SHP77 treated with DMSO at 0.1 percent for 48 hours (cell line): Measurements from ENCODE around the gene HEMGN.

Experiments used
- DNase-seq: peaks from one replicate; lab custom pipeline; 2025; lab: John Stamatoyannopoulos, UW

HEMGN gene

DNA sequence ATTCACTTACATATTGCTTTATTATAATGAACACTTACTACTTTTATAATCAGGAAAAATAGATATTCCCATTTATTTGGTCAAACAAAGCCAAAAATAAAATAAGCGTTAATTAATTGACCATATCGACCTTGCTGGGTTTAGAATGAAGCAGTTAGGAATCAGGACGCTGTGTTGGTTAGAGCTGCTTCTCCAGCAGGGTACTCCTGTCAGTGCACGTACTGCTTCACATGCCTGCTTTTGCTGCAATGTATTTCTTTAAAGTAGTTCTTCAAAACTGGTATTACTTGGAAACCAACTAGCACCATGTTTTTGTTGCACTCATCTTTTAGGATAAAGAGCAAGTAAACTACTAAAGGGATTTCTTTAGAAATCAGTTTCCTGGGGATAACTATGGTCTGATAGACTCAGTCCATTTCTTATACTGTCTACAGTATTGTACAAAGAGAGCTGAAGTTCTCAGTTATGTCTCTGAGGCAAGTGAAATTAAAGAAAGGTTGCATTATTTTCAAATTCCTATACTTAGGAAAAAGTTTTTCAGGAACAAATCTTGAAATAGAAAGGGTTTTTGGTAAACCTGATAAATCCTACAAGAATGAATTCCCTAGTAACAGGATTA is 8.9 kb downstream of the HEMGN start:
- no peak for DNase-seq

DNA sequence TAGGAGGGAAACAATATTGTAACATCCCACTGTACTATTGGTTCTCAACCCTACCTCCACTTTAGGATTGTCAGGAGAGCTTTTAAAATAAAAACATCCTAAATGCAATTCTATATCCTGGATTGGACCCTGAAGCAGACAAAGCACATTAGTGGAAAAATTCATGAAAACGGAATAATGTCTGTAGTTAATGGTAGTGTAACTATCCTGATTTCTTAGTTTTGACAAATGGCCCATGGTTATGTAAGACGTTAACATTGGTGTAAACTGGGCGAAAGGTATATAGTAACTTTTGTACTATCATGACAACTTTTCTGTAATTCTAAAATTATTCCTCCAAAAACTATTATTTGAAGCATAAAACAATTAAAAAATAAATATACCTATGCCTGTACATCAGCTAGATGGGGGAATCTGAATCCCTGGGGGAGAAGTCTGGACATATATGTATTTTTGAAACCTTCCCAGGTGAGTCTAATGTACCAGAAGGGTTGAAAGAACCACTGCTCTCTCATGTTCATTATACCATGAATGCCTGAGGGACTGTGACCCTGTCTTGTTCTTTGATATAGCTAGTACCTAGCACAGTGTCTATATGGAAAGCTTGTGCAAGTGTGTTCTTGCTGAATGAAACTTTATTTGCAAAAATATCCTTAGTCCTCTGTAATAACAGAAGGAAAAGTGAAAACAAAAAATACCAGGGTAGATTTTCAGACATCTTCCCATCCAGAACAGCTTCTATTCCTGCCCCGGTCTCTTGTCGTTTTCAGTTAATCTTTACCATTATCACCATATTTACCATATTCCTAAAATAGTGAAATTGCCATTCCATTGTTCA is 12.3 kb downstream of the HEMGN start:
- no peak for DNase-seq

DNA sequence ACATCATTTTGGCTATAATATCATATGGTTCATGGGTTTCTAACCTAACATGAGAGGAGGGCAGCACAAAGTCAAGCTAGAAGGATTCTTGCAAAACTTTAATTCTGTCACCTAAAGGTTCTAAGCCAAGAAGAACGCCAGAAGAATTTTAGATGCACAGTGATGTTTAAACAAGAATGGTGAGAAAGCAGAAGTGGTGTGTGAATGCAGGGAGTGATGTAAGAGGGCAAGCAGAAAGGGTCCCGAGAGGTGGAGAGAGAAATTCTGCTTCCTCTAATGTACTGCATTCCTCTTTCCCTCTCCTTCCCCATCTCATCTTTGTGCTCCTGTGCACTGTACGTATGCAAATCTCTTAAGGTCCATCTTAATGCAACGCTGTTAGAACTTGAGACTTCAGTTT is 13.6 kb downstream of the HEMGN start:
- DNase-seq, result no peak

DNA sequence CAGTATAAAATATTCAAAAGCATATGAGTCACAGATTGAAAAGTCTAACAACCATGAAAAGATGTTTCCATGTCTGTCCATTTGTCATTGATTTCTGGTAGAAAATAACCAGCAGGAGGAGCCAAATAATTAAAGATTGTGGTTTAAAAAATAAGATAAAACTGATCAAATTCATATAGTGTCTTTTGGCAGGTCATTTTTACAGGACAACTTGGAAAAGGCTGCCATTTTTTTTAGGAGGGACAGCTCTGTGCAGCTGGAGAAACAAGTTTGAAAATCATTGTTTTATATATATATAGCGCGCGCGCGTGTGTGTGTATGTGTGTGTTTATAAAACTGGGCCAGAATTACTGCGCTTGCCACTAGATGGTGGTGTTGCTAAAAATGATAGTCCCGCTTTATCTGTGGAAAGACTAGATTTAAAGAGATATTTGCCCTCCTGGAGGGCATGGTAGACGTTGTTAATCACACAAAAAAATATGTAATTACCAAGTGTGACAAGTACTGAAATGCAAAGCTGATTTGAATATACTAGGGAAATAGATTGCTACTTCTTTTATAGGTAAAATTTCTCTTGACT is 14.4 kb downstream of the HEMGN start:
- peak; percentile 83 for DNase-seq

DNA sequence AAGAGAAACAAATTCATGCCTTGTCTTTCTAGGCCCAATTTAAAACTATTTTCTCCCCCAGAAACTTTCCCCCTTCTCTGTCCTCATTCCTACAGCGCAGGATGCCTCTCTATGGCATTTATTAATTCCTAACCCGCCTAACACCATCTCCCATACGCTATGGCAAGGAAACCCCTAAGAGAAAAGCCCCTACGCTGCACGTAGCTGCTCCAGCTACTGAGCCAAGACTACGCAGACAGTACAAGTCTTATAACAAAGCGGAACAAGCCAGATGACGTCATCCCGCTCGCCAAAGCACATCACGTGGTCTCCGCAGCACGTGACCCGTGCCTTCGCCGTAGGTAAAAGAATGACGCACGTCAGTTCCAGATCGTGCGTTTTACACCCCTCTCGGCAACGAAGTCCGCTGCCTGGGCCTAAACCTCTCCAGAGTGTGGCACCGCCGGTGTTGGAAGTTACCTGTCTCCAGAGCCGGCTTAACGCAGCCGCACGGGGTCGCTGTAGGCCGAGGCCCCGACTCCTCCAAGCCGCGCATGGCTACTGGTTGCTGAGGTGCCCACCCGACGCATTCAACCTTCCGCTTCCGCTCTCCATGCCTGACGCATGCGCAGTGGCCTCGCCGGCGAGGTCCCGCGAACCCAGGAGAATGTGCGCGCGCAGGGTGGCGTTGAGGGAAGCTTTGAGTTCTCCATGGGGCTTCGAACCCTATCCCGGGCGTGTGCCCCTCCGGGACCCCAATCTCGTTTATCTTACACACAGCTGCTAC is 15.8 kb downstream of the HEMGN start, which contains the start of gene TRMO:
TRMO (minus strand) TSS at position 542 of the 766 bp plus-strand sequence; CDS start at position 535, 7 bp downstream.
- DNase-seq, result peak; percentile 97

DNA sequence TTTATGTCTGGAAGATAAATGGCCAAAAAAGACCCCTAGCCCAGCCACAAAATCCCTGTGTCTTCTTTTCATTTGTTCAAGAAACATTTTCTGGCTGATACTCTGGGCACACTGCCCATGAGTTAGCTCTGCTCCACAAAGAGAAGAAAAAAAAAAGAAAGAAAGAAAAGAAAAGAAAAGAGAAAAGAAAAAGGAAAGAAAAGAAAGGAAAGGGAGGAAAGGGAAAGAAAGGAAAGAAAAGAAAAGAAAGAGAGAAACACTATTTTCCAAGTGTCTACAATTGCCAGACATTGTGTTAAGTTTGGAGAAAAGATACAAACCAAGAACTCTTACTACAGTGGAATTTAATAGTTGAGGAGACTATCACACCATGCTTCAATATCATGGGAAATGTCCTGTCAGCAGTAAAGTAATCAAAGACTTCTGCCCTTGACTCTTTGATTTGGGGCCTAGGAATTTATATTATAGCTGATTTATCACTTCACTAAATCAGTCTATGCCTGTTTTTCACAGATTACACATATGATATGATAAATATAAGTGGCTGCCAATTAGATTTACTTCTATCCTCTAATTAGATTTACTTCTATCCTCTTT is 18.7 kb downstream of the HEMGN start:
- DNase-seq, result no peak

DNA sequence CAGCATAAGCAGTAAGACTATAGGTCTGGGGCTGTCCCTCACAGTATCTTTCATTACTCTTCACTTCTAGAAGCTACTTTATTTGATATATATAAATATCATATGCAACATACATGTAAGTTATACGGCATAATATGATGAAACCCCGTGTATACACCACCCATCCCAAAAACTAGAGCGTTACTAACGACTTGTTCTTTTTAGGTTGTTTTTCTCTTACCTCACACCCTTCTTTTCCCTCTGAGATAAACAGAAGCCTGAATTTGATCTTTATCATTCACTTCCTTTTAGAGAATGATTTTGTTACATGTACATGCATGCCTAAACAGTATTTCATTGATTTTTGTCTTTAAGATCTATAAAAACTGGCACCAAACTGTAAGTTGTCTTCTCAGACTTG is 19.4 kb downstream of the HEMGN start:
- DNase-seq, result no peak

DNA sequence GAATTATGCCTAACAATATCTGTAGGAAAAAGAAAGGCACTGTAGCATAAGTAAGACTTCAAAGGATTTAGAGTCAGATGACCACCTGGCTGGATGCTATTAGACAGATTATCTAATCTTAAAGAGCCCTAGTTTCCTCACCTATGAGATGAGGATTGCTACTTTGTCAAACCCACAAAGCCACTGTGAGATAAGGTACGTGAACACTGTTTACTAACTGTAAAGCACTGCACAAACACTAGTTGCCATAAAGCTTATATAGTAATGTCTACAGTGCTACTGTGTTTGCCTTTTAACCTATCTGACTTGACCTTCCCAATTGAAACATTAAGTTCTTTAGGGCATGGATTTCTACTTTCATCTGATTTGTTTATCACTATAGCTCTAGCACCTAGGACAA is 26.0 kb downstream of the HEMGN start:
- no peak for DNase-seq

DNA sequence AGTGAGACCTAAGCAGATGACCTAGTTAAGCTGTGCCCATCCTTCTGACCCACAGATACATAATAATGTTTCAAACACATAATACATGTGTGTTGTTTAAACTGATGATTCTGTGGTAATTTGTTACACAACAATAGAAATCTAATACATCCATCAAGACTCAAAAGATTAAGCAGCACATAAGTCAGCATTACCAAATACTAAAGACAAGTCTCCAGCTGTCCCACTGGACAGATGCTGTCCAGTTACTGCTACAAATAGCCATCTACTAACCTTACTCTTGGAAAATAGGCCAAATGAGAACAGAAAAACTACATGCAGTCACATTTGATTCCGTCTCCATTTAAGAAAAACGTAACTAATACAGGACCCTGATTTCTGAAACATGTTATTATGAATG is 26.4 kb downstream of the HEMGN start:
- no peak for DNase-seq

DNA sequence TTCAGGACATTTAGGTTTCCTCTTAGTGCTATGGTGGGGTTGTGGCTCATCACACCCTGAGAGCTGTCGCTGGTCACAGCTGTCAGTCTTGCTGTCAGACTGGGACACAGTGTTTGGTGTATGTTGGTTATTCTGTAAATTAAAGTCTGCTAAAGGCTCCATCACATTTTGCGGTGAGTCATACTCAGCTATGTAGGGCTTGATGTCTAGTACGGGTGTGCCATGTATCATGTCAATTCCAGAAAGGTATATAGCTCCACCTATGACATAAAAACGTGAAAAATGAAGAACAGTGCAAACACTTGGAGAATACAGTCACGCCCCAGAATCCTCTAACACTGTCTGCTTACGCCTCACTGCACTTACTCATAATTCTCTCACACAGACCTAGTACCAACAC is 27.6 kb downstream of the HEMGN start:
- DNase-seq, result no peak

DNA sequence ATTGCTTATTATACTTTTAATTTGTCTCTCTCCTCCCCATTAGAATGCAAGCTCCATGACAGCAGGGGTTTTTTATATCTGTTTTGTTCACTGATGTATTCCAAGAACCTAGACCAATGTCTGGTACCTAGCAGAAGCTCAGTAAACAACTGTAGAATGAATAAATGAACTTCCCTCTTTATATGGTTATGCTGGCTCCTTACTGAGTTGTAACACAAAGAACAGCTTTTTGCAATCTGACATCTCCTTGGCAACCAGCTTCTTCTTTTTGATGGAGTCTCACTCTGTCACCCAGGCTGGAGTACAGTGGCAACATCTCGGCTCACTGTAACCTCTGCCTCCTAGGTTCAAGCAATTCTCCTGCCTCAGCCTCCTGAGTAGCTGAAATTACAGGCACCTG is 29.3 kb downstream of the HEMGN start:
- no peak for DNase-seq

DNA sequence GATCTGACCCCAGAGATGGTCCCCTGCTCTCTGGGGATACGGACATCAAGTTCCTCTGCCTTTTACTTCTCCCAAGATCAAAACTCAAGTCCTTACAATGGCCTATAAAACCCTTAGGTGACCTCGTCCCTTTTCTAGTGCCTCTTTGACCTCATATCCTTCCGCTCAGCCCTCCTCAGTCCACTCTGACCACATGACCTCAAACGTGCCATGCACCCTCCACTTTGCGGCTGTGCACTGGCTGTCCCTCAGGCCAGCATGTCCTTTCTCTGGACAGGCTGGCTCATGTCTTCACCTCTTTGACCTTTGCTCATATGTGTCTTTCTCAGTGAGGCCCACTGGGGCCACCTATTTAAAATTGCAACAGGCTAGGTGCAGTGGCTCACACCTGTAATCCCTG is 30.3 kb downstream of the HEMGN start:
- no peak for DNase-seq

DNA sequence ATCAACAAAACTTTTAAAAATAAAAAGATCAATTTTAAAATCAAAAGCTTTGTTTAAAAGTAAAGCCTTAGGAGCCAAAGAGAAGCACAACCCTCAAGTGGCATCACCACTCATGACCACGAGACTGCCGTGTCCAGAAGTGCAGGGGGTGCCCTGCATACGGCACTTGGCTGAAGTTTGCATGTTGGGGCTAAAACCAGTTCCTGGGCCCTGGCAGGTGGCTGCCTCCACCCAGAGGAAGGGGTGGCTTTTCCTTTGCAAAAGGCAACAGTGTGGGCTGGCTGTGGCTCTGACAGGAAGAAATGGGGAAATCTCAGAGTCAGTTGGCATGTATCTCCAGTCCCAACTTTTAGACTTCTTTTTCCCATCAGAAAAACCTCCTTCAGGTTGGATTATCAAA is 30.9 kb downstream of the HEMGN start:
- no peak for DNase-seq

DNA sequence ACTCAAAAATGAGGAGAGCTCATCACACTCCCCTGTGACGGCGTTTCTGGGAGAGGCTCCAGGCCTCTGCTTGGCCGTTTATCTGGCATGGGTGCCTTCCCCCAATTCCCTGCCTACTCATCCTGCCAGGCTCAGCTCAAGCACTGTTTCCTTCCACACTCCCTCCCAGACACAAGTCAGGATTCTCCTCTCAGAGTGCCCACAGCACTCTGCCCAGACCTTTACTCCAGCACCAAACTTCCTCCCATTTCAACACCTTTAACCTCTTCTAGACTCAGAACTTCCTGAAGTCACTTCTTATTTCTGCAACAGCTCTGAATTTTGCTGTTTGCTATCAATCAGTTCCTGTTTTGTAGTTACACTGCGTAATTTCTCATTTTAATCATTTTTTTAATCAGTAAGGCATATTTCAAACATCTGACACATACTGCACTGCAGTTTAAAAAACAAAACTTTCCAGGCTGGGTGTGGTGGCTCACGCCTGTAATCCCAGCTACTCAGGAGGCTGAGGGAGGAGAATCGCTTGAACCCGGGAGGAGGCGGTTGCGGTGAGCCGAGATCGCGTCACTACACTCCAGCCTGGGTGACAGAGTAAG is 31.6 kb downstream of the HEMGN start:
- DNase-seq, result no peak

DNA sequence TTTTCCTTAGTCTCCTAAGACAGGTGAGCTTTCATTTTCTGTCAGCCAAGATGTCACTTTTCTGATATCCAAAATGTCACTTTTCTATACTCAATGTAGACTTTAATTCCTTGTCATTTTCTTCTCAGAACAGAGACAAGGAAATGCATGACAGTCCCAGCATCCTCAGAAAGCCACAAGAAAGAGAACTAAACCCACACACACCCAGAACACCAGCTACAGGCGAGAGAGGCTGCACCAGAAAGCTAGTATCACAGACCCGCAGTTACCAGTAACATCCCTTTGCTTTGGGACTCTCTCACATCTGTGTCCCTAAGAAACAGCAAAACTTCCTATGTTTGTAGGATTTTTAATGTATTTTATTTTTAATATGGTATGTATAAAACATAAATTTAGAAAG is 32.7 kb downstream of the HEMGN start:
- DNase-seq, result no peak

DNA sequence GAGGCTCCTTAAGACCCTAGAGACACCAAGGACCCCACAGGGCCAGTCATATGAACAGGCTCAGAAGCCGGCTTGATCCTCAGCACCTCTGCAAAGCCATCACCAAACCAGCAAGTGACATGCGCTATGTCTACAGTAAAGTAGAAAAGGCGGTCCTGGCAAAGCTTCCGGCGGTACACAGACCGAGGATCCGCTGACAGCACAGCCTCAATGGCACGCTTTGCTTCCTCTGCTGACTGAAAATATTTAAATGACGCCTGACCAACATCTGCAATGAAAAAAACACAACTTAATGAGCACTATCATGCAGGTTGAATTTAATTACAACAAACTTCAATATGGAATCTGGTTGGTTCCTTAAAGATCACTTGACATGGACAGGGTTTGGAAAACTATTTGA is 33.2 kb downstream of the HEMGN start:
- DNase-seq, result no peak

DNA sequence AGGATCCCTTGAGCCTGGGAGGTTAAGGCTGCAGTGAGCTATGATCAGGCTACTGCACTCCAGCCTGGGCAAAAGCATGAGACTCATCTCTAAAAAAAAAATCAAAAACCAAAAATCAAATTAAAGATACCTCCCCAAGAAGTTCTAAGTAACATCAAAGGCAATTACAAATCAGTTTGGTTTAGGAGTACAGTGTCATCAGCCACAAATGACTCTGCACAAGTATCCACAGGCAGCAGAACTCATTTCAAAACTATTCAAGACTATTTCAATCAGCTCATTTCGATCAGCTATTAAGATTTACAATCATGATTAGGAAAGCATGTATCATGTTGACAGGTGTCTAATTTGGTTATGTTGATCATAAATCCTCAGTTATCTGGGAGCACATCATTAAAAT is 34.8 kb downstream of the HEMGN start:
- no peak for DNase-seq

DNA sequence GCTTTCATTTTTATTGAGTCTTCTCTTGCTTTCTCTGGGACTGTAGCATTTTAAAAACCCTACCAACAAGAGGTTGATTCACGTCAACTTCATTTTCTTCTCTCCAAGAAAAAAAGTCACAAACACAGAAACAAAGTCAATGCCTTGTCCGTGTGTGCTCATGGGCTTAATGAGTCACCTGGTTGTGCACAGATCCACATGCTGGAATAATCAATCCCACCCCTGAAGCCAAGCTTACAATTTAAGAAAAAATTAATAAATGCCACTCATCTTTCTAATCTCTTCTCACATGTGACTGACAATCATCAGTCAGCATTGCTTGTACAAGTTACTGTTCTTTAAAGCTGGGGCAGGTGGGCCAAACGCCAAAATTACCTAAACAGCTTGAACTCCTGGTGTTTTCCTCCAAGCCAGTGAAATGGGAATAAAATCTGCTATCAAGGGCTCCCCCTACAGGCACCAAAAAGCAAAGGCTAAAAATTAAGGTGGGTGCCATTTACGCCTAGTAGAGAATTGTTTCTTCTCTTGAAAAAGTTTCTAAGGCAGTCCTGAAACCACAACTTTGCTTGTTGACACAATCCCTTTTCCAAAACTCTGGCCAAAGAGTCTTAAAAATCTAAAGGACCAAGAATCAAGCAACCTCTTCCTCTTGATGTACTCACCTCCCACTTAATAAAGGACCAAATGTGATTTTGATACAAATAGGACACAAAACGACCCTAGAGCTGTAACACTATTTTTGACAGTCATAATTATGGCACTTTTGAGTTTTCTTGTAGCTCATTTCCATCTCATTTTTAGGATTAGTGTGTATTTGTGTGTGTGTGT is 37.0 kb downstream of the HEMGN start:
- DNase-seq, result peak; percentile 13

DNA sequence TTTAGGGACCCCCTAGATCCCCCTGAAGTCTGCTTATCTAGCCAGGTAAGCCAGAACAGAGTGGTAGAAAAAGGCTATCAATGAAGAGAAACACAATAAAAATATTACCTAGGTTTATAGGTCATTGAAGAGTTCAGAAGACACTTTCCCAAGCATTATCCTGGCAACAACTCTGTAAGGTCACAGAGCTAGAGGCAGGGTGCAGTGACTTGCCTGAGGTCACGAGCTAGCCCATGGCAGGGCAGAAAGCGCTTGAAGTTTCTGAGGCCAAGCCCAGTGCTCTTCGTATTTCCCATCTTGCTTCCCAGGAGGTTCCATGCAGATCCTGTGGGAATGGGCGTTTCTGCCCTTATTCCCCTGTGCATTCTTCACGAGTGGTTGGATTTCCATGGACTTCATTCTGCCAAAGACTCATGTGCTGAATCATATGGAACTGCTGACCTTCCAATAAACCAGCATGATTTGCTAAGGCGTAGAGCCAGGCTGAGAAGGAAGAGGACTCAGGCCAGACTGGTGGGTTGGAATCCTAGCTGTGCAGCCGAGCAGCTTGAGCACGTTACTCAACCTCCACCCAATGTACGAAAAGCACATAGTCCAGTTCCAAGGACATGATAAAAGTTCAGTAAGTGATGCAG is 37.8 kb downstream of the HEMGN start:
- no peak for DNase-seq

DNA sequence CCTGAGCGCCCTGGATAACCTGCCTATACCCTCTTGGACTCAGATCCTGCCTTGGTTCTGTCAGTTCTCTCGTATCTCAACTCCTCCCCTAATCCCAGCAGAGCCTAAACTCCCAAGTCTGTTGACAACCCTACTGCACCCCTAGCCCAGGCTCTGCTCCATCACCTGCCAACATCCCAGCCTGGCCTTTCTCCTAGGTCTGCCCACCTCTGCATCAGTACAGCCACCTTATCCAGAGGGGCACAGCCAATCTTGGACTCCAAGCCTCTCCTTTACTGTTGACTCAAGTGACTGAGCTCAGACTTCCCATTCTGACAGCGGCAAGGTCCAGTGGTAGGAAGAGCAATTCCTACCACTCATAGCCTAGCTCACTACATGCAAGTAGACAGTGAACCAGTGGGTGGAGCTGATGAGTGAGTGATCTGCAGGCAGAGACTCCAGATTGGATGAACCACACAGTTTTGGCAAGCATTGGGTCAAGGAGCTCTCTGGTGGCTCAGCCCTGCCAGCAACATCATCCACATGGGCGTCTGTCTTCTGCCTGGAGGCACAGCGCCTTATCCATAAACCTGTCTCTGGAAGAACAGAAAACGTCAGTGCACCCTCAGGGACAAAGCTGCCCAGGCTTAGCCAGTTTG is 42.2 kb downstream of the HEMGN start:
- no peak for DNase-seq
